Heart right ventricle (tissue), 16 donors: Measurements from ENCODE around the gene ATXN7. TPM values are rescaled to one million over a fixed set of nuclear protein-coding genes. Genes with fewer than 3 reads are reported as not detected.

ENCODE experiments used
- ATAC-seq, 8 donors: fragments of 200-7000 bp; cut with Tn5 transposase; one replicate each; pipeline ENCODE4 v1.9.1; 2020; ENCODE audit warnings: mild to moderate bottlenecking in 8 of 8, moderate library complexity in 8 of 8, moderate number of reproducible peaks in 1 of 8
- DNase-seq, 2 donors: peaks; one replicate each; pipeline ENCODE4 v3.0.0-alpha.2; 2020
- H3K27ac ChIP-seq, 10 donors: fragments of 200-600 bp; sonication (generic) in 2 of 10; one replicate each; pipeline versions ENCODE4 v1.5.0 to v1.8.0; 2020 to 2022; ENCODE audit warnings: mild to moderate bottlenecking in 3 of 10
- H3K27me3 ChIP-seq, 7 donors: fragments of 200-600 bp; one replicate each; pipeline ENCODE4 v1.8.0; 2021 to 2022; ENCODE audit warnings: mild to moderate bottlenecking in 2 of 7
- H3K36me3 ChIP-seq, 9 donors: fragments of 200-600 bp; sonication (generic) in 1 of 9; one replicate each; pipeline versions ENCODE4 v1.5.0 to v1.8.0; 2020 to 2022; ENCODE audit warnings: mild to moderate bottlenecking in 2 of 9
- H3K4me1 ChIP-seq, 9 donors: fragments of 200-600 bp; sonication (generic) in 1 of 9; one replicate each; pipeline versions ENCODE4 v1.5.0 to v1.8.0; 2020 to 2022; ENCODE audit warnings: mild to moderate bottlenecking in 4 of 9
- H3K4me3 ChIP-seq, 10 donors: fragments of 200-600 bp; sonication (generic) in 2 of 10; one replicate each; pipeline versions ENCODE4 v1.5.0 to v1.8.0; 2020 to 2022; ENCODE audit warnings: mild to moderate bottlenecking in 7 of 10, moderate library complexity in 2 of 10
- H3K9me3 ChIP-seq, 11 donors: fragments of 200-600 bp in 10 of 11; sonication (generic) in 2 of 11; one replicate each; pipeline versions ENCODE4 v1.5.0 to v1.8.0; 2013 to 2022; ENCODE audit warnings: mild to moderate bottlenecking in 2 of 11, control low read depth in 1 of 11, moderate library complexity in 1 of 11
- WGBS, 2 donors: extraction: QIAGEN DNeasy Blood & Tissue Kit; methylation state at CpG; one replicate each; pipeline ENCODE4 v1.1.7; 2013; ENCODE audit warnings: inconsistent platforms in 1 of 2; 5-methylcytosine and 5-hydroxymethylcytosine counted together
- intact Hi-C, 10 donors: fragments of 100-400 bp; cut with DNase I; formaldehyde crosslinking; loops; one replicate each; pipeline versions ENCODE4 v1.11.1 to v1.14.2; 2022
- polyA plus RNA-seq, 2 donors: library from polyadenylated mRNA; stranded (reverse); fragments of 200-250 nt; gene quantifications; one replicate each; pipeline ENCODE4 v1.2.3, GENCODE V29; 2013
- total RNA-seq, 10 donors: library from RNA; stranded (reverse); fragmentation: NEBNext Ultra II Directional in 3 of 10; extraction: Animal tissue kit (Norgen Biotek cat#: 25700) in 3 of 10; gene quantifications; one replicate each; pipeline versions ENCODE4 v1.2.1 to v1.2.4, GENCODE V29; 2021 to 2023
- TF ChIP-seq, protein P1 (sequence below), 9 donors: fragments of 200-600 bp; sonication (generic) in 2 of 9; IDR thresholded peaks; one replicate each; pipeline versions ENCODE4 v1.5.0 to v1.8.0; 2021 to 2022; ENCODE audit warnings: antibody characterized with exemption in 9 of 9, mild to moderate bottlenecking in 5 of 9, moderate library complexity in 1 of 9
- donor health status: Arrhythmogenic right ventricular cardiomyopathy.
- donor health status: ischemic (EF 13 %, LVEDD 7.1; RV severe dilation, severe dysfunction).
- donor health status: healthy with polysubstance abuse.
- donor health status: DM: no; HTN: yes; CAD: no.
- donor health status: DM: no; HTN: no; CAD: no.
- donor health status: ischemic (EF 25% LVEDD 6.9; RV normal size, moderate dysfunction).
- donor health status: ischemic (EF 25% LVEDD 5.7; RV mildly dilated, moderate dysfunction).
- donor health status: healthy.
- donor health status: DM: yes; HTN: yes; CAD: no.
- donor health status: Ischemic cardiomyopathy.
- donor health status: ischemic (EF 35%, LVEDD 5.7; RV mildly dilated, moderate dysfunction).
- donor health status: nonischemic (EF 11% LVEDD 7.7; RV severe dilation, severe dysfunction).
- donor health status: DM: yes; HTN: yes; CAD: no.
- donor health status: PGD.
- donor health status: ischemic (EF 29% LVEDD 5.4; RV normal size, mild dysfunction).
- donor health status: nonischemic (EF 23%, LVEDD 6.1; RV moderate dilation, normal function).

ATXN7 gene
- total and polyA plus RNA-seq, 12 donors: 1.7 to 31.0 (median 19.6) TPM

- Histone ChIP-seq H3K9me3 (no peaks in the 10 kb centered on the region), H3K4me3 (no peak overlapping the region), H3K27ac (peak overlapping the region in 1 of 10 donors; percentile 29), H3K36me3 (peaks cover 0 to 85% (median 4%) of the 10 kb centered on the region in 9 donors), H3K27me3 (no peaks in the 10 kb centered on the region), H3K4me1 (peaks cover 0 to 64% (median under 1%) of the 10 kb centered on the region in 9 donors)
- peak in 2 of 8 donors; percentile 31 to 33 for ATAC-seq
- WGBS, 2 donors: 89 to 93% methylated on average over 6 of the region's 6 CpGs
- intact Hi-C loops: no loop called here
- TF ChIP-seq, protein P1, sequence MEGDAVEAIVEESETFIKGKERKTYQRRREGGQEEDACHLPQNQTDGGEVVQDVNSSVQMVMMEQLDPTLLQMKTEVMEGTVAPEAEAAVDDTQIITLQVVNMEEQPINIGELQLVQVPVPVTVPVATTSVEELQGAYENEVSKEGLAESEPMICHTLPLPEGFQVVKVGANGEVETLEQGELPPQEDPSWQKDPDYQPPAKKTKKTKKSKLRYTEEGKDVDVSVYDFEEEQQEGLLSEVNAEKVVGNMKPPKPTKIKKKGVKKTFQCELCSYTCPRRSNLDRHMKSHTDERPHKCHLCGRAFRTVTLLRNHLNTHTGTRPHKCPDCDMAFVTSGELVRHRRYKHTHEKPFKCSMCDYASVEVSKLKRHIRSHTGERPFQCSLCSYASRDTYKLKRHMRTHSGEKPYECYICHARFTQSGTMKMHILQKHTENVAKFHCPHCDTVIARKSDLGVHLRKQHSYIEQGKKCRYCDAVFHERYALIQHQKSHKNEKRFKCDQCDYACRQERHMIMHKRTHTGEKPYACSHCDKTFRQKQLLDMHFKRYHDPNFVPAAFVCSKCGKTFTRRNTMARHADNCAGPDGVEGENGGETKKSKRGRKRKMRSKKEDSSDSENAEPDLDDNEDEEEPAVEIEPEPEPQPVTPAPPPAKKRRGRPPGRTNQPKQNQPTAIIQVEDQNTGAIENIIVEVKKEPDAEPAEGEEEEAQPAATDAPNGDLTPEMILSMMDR (IDR thresholded peaks at IDR 0.05): no peak
- no peak for DNase-seq
Measured at GRCh38 chr3:63921741-63922482, 58.2 kb downstream of the ATXN7 start.

DNA sequence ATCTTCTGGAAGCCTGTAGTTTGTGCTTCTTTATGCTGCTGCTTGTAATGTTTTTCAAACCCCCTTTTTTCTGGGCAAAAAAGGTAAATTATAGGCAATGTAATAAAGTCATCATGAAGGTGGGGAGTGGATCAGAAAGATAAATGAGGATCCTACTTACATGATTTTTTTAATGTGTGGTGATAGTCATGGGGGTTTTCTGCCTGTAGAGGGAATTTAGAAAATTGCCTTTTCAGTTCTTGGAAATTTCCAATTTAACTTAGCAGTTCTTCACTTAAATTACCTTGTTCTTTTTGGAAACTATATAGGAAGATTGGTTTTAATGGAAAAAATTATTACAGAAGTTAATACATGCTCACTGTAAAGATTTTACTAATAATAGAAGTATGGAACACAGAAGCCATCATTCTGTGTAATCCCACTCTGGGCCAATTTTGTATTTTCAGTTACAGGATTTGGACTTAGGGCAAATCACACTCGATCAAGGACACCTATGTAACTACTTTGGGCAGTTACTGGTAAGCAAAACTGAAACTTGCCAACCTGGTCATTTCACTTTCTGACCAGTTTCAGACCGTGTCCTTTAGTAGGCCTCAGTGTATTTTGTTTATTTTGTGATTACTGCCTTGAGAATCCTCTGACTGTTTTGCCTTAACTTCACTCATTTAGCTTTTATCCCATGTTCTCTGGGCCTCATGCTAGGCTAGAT, 59.0 kb downstream of the ATXN7 start:
- H3K36me3 ChIP-seq: peaks cover 0 to 82% (median 4%) of the 10 kb centered on the region in 9 donors
- ATAC-seq (no peak), DNase-seq (no peak)
- peak overlapping the region in 1 of 10 donors; percentile 29 for H3K27ac ChIP-seq
- TF ChIP-seq, protein P1 (IDR thresholded peaks at IDR 0.05): no peak
- WGBS, 2 donors: 84 to 91% methylated on average over 2 of the region's 2 CpGs
- no peaks in the 10 kb centered on the region for H3K9me3 ChIP-seq
- no peak overlapping the region for H3K4me3 ChIP-seq
- peaks cover 0 to 72% (median 7%) of the 10 kb centered on the region in 9 donors for H3K4me1 ChIP-seq
- intact Hi-C loops: no loop called here
- no peaks in the 10 kb centered on the region for H3K27me3 ChIP-seq

- DNase-seq: no peak
- Histone ChIP-seq H3K27ac (no peak overlapping the region), H3K36me3 (peaks cover 0 to 59% (median 4%) of the 10 kb centered on the region in 9 donors), H3K9me3 (no peaks in the 10 kb centered on the region), H3K4me3 (no peak overlapping the region), H3K27me3 (no peaks in the 10 kb centered on the region), H3K4me1 (peaks cover 0 to 79% (median 11%) of the 10 kb centered on the region in 9 donors)
- 98% methylated on average over 4 of the region's 4 CpGs for WGBS, 2 donors
- ATAC-seq: no peak
- TF ChIP-seq, protein P1 (IDR thresholded peaks at IDR 0.05): no peak
- intact Hi-C loops: no loop called here
Measured at GRCh38 chr3:63926309-63926708, 62.6 kb downstream of the ATXN7 start.

DNA sequence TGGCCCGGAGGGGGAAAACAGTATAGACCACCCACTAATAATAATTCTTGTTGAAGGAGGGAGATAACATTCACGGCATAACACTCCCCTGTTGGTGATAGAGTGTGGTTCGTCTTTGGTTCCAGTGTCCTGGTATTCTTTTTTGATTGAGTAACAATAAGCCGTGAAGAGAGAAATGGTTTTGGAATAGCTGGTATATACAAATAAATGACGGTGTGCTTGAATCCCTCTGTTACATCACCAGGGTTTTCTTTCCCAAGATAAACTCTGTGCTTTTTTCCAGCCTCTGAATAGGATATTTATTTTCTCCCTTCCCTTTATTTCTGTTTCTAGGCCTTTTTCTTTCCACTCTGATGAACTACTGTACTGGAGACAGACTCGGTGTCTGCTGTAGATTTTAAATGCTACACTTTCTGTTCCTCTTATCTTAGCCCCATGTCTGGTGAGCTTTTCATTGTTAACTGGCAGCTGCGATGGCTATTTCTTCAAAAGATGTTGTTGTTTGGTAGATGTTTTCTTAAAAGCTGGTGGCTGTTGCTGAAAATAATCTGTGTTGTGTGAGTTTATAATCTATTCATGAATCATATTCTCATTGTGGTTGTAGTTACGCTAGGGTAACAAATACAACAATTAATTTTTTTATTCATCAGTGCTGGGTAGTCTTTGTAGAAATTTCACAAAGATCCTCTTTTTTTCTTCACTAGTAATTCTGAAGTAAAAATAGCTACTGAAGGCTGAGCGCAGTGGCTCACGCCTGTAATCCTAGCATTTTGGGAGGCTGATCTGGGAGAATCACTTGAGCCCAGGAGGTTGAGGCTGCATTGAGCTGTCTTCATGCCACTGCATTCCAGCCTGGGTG, 64.0 kb downstream of the ATXN7 start:
- Histone ChIP-seq H3K27ac (peak overlapping the region in 1 of 10 donors; percentile 60), H3K4me3 (no peak overlapping the region), H3K9me3 (no peaks in the 10 kb centered on the region), H3K27me3 (no peaks in the 10 kb centered on the region), H3K36me3 (peaks cover 0 to 52% (median 3%) of the 10 kb centered on the region in 9 donors), H3K4me1 (peaks cover 0 to 81% (median 24%) of the 10 kb centered on the region in 9 donors)
- WGBS, 2 donors: 73 to 74% methylated on average over 10 of the region's 10 CpGs
- TF ChIP-seq, protein P1 (IDR thresholded peaks at IDR 0.05): no peak
- DNase-seq (no peak), ATAC-seq (no peak)
- intact Hi-C loops: no loop called here
